K562 (cell line): ENCODE data around the gene HEATR3. TPM values are rescaled to one million over a fixed set of nuclear protein-coding genes. Genes with fewer than 3 reads are reported as not detected.

ENCODE experiments used
- ARID3B ChIP-seq: fragments of 250-450 bp; sonication (Bioruptor Pico); IDR thresholded peaks from 2 replicates; pipeline ENCODE4 v1.4.0; 2020; ENCODE audit warnings: borderline replicate concordance
- BRF2 ChIP-seq: IDR thresholded peaks from 3 replicates; pipeline ENCODE4 v1.6.1; 2011; ENCODE audit warnings: borderline replicate concordance, mild to moderate bottlenecking; ENCODE audit not compliant: insufficient read length, insufficient read depth
- CAMTA2 ChIP-seq: fragments of 250-450 bp; sonication (Bioruptor Pico); conservative IDR thresholded peaks from 2 replicates; pipeline ENCODE4 v1.5.1; 2022
- GTF3C2 ChIP-seq: IDR thresholded peaks from 3 replicates; pipeline ENCODE4 v1.6.1; 2011; ENCODE audit warnings: borderline replicate concordance, mild to moderate bottlenecking, moderate library complexity; ENCODE audit not compliant: insufficient read length; ENCODE audit errors: extremely low read depth
- HMGN3 ChIP-seq: IDR thresholded peaks from 2 replicates; pipeline ENCODE4 v1.6.1; 2011; ENCODE audit warnings: borderline replicate concordance, low read depth, mild to moderate bottlenecking, mixed read lengths, low read length; ENCODE audit not compliant: insufficient read length; ENCODE audit errors: extremely low read depth
- HSF4 ChIP-seq: fragments of 250-450 bp; sonication (Bioruptor Pico); IDR thresholded peaks from 2 replicates; pipeline ENCODE4 v2.1.2; 2022; ENCODE audit warnings: mild to moderate bottlenecking, moderate library complexity, borderline replicate concordance
- ID3 ChIP-seq, 2 experiments: fragments of 250-450 bp in 1 of 2; fragments of 450-650 bp in 1 of 2; sonication (Bioruptor Pico) in 1 of 2; IDR thresholded peaks; 2 replicates each; pipeline versions ENCODE4 v1.6.1 to v1.8.0; 2016 to 2021; ENCODE audit warnings: mild to moderate bottlenecking in 2 of 2, moderate library complexity in 2 of 2, missing compliant biosample characterization in 1 of 2, missing genetic modification characterization in 1 of 2
- NFIC ChIP-seq: fragments of 450-650 bp; IDR thresholded peaks from 2 replicates; pipeline ENCODE4 v1.6.1; 2017; ENCODE audit warnings: mild to moderate bottlenecking, inconsistent platforms
- POLR2A ChIP-seq: fragments of 450-650 bp; conservative IDR thresholded peaks from 2 replicates; pipeline ENCODE4 v1.6.1; 2016
- RFX7 ChIP-seq: fragments of 250-450 bp; sonication (Bioruptor Pico); IDR thresholded peaks from 2 replicates; pipeline ENCODE4 v1.5.1; 2021; ENCODE audit warnings: mild to moderate bottlenecking
- STAT6 ChIP-seq: sonication (generic); formaldehyde crosslinking; IDR thresholded peaks from 2 replicates; pipeline ENCODE4 v1.8.1; 2023; ENCODE audit warnings: mild to moderate bottlenecking, missing genetic modification reagents
- TEAD2 ChIP-seq: fragments of 450-650 bp; IDR thresholded peaks from 2 replicates; pipeline ENCODE4 v1.6.1; 2016; ENCODE audit warnings: missing genetic modification characterization, control low read depth, missing compliant biosample characterization
- ZNF277 ChIP-seq: fragments of 250-450 bp; sonication (Bioruptor Pico); IDR thresholded peaks from 2 replicates; pipeline ENCODE4 v1.8.0; 2022; ENCODE audit warnings: inconsistent platforms, mild to moderate bottlenecking, moderate library complexity, borderline replicate concordance
- polyA plus RNA-seq, 8 experiments: library from polyadenylated mRNA; depleted of rRNA in 4 of 8; stranded (reverse) in 5 of 8; unstranded in 3 of 8; fragments of >200 nt; fragmentation: Nextera tagmentation in 2 of 8; fragmentation: Illumina TruSeq in 1 of 8; extraction: Ambion mirVana in 2 of 8; extraction: Trizol in 1 of 8; gene quantifications; 2 replicates each; pipeline versions ENCODE4 v1.2.1 to v1.2.3, GENCODE V29; 2011 to 2014; ENCODE audit warnings: inconsistent platforms in 1 of 8, missing spikeins in 1 of 8
- total RNA-seq, 7 experiments: library from RNA; depleted of rRNA in 6 of 7; stranded (reverse); fragments of >200 nt in 6 of 7; fragmentation: Illumina TruSeq in 2 of 7; extraction: Trizol in 2 of 7; gene quantifications; 2 replicates each; pipeline versions ENCODE4 v1.2.1 to v1.2.3, GENCODE V29; 2011 to 2021; ENCODE audit warnings: low replicate concordance in 1 of 7

The HEATR3 gene
- total and polyA plus RNA-seq, 9 of the 15 experiments (the other 6 are each of a cell fraction or from before 2014, with no cell fraction given) = 1.7 to 30.2 (median 18.8) TPM

GRCh38 chr16:50024684-50025536 is 40.9 kb upstream of the HEATR3 start, which contains the start of gene CNEP1R1 (continued):
- TF ChIP-seq ZNF277 (no peak), STAT6 (CRISPR knock-in tag) (no peak), RFX7 (CRISPR knock-in tag) (no peak), ARID3B (CRISPR knock-in tag) (no peak), ID3 (CRISPR knock-in tag; IDR thresholded peaks at IDR 0.05) (no peak), ID3 (tag; IDR thresholded peaks at IDR 0.05) (no peak), POLR2A (peak; percentile 69), GTF3C2 (no peak), BRF2 (no peak), NFIC (0 out of 2 replicates have a peak, but pooled peaks have one; percentile 10), TEAD2 (tag) (no peak), HSF4 (CRISPR knock-in tag) (no peak), CAMTA2 (CRISPR knock-in tag) (no peak), HMGN3 (peak; percentile 80)
